Transverse colon (tissue), 3 donors: Measurements from ENCODE around the gene NOTCH2.

Experiments
- CTCF ChIP-seq, 5 experiments: fragments of 200-600 bp in 3 of 5; fragments of 450-650 bp in 2 of 5; sonication (generic) in 3 of 5; IDR thresholded peaks; 1 replicate in 2 of 5; 2 replicates in 3 of 5; pipeline ENCODE4 v1.5.1; 2016 to 2017; ENCODE audit warnings: antibody characterized with exemption in 5 of 5, inconsistent platforms in 3 of 5, mild to moderate bottlenecking in 2 of 5, moderate library complexity in 1 of 5
- EP300 ChIP-seq: sonication (generic); formaldehyde crosslinking; IDR thresholded peaks from one replicate; pipeline ENCODE4 v1.6.1; 2017; ENCODE audit warnings: antibody characterized with exemption, low read depth
- POLR2A ChIP-seq: fragments of 450-650 bp; IDR thresholded peaks from one replicate; pipeline ENCODE4 v1.6.1; 2016; ENCODE audit warnings: antibody characterized with exemption, mild to moderate bottlenecking, moderate library complexity

- no peak for TF ChIP-seq CTCF (IDR thresholded peaks at IDR 0.05)
- TF ChIP-seq POLR2A: no peak
- TF ChIP-seq EP300: no peak
Measured at GRCh38 chr1:119964673-119965363, 104.6 kb downstream of the NOTCH2 start.
